Measurements from ENCODE around the gene CBFA2T2.
"Not testable (repeated sequence)": the region's sequence is repeated elsewhere in the genome, so short reads cannot be mapped to it uniquely, and the experiment has no call there.

CBFA2T2 gene

DNA sequence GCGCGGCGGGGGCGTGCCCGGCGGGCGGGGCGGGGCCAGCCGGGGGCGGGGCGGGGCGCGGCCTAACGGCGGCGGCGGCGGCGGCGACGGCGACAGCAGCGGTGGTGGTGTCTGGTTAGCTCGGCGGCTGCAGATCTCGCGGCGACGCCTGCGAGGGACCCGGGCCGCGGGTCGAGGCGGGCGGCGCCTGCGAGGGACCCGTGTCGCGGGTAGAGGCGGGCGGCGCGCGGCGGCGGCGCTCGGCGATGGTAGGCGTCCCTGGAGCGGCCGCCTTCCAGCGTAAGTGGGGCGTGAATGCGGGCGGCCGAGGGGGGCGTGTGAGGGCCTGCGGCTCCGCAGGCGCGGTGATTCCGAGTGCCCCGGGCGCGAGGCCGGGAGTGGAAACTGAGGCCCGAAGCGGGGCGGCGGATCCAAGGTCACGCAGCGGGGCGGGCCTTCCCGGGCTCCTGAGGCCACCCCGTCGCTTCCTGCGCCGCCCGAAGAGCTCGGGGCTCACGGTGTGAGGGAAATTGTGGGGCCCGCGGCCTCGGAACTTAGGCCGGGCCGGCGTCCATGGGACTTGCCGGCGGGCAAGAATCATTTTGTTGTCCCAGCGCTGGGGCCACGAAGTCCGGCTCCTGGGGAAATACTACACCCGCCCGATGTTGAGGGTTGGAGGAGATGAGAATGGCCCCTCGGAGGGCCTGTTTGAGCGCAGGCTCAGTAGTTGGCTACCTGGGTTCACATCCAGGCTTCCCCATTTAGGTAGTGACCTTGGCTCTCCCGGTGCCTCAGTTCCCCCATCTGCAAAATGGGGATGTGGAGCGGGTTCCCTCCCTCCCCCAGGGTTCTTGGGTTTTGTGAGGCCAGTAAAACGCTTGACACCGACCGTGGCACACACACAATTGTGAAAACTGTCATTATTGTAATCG is at the start of gene CBFA2T2:
CBFA2T2 (plus strand) TSS at position 74 of the 911 bp plus-strand sequence; CDS start at position 246, 172 bp downstream.
- DNase-seq (ENCODE audit: extremely low read depth in 1 of 2, low read depth in 1 of 2), result peak in 1 of 2 donors; percentile 42

DNA sequence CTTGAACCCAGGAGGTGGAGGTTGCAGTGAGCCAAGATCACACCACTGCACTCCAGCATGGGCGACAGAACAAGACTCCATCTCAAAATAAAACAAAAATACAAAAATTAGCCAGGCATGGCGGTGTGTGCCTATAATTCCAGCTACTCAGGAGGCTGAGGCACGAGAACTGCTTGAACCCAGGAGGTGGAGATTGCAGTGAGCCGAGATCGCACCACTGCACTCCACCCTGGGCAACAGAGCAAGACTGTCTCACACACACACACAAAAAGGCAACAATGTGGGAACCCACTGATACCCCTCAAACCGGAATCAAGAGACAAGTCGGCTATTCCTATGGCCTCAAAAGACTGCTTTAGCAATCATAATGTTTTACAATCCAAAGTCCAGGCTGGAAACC is 49.3 kb upstream of the CBFA2T2 start:
- not testable (repeated sequence) for DNase-seq (ENCODE audit: extremely low read depth in 1 of 2, low read depth in 1 of 2)

DNA sequence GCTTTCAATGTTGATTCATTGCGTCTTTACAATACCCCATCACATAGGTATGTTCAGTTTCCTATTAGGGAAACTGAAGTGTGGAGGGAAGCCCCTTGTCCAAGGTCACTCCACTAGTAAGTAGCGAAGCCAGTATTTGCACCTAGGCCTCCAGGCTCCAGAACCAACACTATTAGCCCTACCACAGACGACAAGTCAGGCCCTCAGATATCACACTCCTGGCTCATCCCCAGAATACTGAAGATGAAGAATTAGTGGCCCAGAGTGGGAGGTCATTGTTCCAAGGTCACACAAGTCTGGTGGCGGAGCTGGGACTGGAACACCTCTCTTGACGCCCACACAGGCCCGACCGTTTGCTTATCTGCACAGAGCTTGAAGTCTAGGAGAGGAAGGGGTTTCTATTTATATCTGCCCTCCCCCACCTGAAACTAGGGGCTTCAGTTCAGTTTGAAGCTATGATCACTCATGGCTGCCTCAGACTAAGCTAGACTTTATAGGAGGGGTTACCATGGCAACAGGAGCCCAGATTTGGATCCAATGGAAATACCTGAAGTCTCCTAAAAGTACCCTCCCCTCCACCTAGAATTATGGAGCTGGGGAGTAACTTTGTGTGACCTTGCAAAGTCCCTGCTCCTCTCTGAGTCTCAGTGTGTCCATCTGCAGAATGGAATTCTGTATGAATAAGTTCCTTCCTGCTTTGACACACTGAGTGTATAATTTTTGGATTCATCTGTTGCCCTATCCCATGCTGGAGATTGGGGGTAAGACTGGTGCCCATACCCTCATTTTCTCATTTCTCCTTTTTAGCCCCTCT is 48.5 kb upstream of the CBFA2T2 start:
- DNase-seq (ENCODE audit: extremely low read depth in 1 of 2, low read depth in 1 of 2), result no peak

DNA sequence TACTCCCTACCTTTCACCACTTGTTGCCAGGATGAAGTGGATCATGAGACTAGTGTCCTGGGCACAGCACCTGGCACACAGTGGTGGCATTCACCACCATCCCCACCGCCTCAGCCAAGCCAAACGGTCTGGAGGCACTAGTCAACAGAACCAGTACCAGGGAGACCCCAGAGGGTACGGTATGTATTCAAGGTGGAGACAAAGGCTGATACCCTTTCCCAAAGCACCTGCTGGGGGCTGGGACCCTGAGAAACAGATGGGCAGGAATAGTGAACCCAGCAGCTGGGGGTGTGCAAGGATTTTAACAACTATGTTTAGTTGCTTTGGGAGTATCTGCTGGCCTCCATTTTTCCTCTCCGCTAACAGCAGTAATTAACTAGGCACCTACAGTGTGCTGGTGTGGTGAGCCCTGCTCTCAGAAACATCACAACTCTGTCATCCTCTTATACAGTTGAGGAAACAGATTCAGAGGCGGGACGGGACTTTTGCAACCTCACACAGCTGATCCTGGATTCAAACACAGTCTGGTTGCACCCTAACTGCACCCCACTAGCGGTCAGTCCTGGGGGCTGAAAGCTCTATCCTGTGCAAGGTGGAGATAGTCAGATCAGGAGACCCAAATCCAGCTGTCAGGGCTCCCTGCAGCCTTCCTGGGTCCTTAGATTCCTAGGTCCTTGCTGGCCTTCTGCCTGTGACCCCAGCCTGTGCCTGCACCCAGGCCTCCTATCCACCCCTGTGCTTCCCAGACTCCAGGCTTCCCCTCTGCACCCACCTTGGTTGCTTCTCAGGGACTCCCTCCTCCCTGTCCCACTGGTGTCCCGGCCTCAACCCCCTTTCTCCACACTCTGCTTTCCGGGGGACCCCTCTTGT is 47.5 kb upstream of the CBFA2T2 start:
- no peak for DNase-seq (ENCODE audit: extremely low read depth in 1 of 2, low read depth in 1 of 2)

DNA sequence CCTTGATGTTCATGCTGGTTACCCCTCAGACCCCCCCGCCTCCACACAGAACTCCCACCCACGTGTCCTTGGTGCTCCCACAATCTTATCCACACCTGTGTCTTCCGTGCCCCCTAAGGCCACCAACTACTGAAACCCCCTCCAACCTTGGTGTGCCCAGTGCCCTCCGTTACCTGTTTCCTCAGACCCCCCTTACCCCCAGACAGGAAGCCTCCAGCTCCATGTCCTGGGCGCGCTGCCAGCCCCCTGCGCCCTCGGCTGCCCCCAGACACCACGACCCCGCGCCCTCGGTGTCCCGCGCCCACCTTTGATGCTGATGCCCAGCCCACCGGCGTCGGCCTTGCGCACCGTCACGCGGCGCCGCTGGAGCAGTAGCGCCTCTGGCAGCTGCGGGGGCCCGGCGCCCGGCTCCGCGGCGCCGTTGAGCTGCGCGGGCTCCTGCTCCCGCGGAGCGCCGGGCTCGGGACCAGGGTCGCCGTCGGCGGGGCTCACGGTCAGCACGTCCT is 46.8 kb upstream of the CBFA2T2 start:
- peak in 1 of 2 donors; percentile 11 for DNase-seq (ENCODE audit: extremely low read depth in 1 of 2, low read depth in 1 of 2)

DNA sequence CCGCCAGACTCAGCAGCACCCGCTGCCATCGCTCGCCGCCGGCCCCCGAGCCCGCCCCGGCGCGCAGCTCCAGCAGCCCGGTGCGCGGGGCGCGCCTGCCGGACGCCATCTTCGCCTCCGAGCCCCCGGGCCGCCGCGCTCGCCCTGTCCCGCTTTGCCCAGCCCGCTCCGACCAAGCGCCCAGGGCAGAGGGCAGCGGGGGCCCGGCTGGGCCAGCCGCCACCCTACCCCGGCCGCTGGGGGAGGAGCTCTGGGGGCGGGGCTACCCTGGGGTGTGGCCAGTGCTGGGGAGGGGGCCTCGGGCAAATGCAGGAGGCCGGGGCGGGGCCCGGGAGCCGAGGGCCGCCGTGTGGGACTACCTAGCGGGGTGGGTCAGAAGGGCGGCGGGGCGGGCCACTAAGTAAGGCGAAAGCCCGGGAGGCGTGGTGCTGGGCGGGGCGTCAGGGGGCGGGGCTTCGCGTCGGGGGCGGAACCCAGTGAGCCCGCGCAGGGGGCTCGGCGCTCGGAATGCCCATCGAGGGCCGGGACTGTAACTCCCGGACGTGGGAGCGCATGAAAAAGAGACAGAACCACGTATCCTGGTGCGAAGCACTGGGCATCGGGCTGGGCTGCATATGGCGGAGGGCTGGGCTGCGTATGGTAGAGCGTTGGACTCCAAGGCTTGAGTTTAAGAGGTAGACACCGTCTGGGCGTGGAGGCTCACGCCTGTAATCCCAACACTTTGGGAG is 46.2 kb upstream of the CBFA2T2 start, which contains the start of gene SNTA1:
SNTA1 (minus strand) TSS at position 252 of the 728 bp plus-strand sequence; CDS start at position 109, 143 bp downstream.
- peak; percentile 67 to 87 for DNase-seq (ENCODE audit: extremely low read depth in 1 of 2, low read depth in 1 of 2)

DNA sequence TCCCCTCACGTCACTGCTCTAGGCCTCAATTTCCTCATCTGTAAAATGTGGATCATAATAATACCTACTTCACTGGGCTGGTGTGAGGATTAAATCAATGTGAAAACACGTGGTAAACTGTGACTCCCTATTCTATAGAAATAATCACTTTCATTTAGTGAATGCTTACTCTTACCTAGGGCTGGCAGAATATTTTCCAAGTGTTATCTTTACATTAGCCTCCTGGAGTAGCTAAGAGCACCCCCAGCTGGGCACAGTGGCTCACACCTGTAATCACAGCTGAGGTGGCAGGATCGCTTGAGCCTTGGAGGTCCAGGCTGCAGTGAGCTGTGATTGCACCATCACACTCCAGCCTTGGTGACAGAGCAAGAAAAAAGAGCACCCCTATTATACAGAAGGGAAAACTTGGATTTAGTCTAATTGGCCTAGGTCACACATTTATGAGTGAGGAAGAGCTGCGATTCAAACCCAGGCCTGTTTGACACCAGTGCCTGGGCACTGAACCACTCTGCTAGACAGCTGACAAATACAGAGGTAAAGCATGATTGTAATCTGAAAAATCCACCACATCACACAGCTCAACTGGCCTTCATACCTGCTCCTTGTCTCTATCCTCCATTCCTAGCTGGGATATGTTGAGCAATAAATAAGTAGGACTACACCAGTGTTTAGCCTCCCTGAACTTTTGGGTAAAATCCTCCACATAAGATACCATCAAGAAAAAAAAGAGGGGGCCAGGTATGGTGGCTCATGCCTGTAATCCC is 44.9 kb upstream of the CBFA2T2 start:
- DNase-seq (ENCODE audit: extremely low read depth in 1 of 2, low read depth in 1 of 2), result no peak

DNA sequence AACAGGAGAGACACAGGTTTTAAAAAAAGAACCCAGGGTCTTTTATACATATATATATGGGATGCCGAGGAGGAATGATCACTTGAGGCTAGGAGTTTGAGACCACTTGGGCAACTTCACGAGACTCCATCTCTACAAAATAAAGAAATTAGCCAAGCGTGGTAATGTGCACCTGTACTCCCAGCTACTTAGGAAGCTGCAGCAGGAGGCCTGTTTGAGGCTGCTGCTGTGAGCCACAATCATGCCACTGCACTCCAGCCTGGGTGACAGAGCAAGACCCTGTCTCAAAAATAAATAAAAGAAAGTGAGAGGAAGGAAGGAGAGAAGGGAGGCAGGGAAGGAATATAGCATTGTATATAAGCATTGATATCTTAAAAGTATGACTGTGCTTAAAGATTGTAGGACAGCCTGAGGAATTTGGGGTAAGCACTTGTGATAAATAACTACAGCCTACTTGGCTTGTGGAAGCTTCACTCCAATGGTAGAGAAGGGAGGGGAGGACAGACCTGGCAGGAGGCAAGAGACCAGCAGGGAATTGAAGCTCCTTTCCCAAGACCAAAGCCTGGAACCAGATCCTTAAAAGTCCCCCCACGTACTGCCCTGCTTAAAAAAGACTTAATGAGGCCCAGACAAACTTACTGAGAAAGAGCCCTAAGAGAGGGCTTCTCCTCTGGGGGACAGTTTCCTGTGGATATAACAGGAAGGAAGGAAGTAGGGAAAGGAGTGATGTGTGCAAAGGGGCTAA is 43.8 kb upstream of the CBFA2T2 start:
- no peak for DNase-seq (ENCODE audit: extremely low read depth in 1 of 2, low read depth in 1 of 2)

DNA sequence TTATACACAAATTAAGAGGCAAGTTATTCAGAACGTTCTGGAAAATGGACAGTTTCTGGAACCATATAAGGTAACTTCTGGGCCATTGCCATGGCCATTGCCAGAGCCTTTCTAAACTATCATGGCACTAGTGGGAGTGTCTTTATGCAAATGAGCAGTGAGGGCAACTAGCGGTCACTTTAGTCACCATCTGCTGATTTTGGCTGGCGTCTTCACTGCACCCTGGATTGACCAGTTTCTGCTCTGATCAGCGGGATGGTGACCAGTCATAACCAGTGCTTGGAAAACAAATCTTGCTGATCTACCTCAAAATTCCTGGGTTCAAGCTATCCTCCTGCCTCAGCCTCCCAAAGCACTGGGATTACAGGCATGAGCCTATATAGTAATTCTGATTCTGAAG is 39.0 kb upstream of the CBFA2T2 start:
- no peak for DNase-seq (ENCODE audit: extremely low read depth in 1 of 2, low read depth in 1 of 2)

DNA sequence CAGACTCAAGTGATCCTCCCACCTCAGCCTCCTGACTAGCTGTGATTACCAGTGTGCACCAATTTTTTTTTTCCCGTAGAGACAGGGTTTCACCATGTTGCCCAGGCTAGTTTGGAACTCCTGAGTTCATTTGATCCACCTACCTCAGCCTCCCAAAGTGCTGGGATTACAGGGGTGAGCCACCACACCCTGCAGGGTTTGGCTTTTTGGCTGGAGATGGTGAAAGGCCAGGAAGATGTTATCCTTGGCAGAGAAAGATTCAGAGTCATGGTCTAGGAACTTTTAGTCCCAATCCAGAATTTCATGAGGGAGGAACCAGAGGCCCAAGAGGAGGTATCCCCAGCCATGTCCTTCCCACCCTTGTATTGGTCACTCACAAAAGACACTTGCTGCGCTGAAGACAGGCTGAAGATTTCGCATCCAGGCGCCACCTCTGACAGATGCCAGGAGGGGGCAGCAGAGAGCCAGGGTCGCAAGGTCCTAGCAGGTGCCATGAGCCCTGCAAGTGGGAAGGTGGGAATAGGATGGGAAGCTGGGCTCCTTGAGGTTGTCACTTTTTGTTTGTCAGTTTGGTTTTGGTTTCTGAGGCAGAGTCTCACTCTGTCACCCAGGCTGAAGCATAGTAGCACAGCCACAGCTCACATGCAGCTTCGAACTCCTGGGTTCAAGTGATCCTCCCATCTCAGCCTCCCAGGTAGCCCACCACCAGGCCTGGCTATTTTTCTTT is 32.8 kb upstream of the CBFA2T2 start:
- peak; percentile 40 to 56 for DNase-seq (ENCODE audit: extremely low read depth in 1 of 2, low read depth in 1 of 2)

DNA sequence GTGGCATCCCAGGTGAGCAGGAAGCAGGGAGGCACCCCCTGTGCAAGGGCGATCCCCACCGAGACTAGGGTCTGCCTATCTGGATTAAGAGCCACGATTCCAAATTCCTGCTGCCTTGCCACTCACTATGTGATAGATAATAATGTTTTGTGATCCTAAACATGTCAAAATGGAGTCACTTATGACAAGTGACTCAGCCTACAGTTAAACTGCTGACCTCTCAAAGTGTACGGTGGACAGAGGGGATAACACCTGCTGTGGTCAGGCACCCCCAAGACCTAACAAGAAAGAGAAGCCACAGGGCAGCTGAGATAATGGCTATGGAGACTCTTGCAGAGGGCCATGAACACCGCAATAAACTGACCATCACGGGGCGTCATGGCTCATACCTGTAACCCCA is 30.3 kb upstream of the CBFA2T2 start:
- DNase-seq (ENCODE audit: extremely low read depth in 1 of 2, low read depth in 1 of 2), result no peak

DNA sequence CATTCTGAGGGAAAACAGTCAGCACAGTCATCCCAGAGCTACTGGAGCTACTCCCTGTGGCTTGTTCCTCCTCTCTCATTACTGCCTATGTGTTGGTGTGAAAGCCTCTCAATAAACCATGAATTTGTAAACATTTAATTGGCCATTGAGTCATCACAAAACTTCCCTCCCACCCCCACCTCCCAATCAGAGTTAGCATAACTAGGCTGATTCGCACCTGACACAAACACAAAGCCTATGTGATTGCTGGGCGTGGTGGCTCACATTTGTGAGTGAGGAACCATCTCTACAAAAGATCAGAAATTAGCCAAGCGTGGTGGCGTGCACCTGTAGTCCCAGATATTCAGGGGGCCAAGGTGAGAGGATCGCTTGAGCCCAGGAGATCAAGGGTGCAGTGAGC is 29.2 kb upstream of the CBFA2T2 start:
- DNase-seq (ENCODE audit: extremely low read depth in 1 of 2, low read depth in 1 of 2), result no peak

DNA sequence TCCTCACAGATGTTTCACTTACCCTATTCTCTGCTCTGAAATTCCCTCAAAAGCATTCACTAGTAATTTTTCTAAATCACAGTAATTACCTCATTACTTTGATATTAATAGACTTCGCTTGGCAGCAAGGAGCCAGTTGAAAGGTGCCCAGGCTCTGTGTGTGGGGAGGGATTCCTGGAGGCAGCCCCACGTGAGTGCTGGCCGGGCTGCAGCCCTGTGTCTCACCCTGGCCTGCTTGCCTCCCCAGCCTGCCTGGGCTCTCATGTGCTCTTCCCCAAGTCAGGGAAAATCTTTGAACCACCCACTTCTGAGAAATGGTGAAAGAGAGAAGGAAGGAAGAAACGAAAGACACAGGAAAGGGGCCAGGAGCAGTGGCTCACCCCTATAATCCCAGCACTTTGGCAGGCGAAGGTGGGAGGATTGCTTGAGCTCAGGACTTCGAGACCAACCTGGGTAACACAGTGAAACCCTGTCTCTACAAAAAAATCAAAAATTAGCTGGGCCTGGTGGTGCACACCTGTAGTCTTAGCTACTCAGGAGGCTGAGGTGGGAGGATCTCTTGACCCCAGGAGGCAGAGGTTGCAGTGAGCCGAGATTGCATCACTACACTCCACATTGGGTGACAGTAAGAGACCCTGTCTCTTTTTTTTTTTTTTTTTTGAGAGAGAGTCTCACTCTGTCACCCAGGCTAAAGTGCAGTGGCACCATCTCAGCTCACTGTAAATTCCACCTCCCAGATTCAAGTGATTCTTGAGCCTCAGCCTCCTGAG is 26.4 kb upstream of the CBFA2T2 start:
- no peak for DNase-seq (ENCODE audit: extremely low read depth in 1 of 2, low read depth in 1 of 2)

DNA sequence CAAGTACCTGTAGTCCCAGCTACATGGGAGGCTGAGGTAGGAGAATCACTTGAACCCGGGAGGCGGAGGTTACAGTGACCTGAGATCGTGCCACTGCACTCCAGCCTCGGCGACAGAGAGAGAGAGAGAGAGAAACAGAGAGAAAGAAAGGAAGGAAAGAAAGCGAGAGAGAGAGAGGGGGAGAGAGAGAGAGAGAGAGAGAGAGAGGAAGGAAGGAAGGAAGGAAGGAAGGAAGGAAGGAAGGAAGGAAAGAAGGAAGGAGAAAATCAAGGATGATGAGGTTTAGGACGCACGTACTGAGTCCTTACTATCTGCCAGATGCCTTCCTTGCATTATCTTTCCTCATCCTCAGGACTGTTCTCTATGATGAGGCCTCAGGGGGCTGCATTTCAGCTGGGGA is 25.1 kb upstream of the CBFA2T2 start:
- not testable (repeated sequence) for DNase-seq (ENCODE audit: extremely low read depth in 1 of 2, low read depth in 1 of 2)

DNA sequence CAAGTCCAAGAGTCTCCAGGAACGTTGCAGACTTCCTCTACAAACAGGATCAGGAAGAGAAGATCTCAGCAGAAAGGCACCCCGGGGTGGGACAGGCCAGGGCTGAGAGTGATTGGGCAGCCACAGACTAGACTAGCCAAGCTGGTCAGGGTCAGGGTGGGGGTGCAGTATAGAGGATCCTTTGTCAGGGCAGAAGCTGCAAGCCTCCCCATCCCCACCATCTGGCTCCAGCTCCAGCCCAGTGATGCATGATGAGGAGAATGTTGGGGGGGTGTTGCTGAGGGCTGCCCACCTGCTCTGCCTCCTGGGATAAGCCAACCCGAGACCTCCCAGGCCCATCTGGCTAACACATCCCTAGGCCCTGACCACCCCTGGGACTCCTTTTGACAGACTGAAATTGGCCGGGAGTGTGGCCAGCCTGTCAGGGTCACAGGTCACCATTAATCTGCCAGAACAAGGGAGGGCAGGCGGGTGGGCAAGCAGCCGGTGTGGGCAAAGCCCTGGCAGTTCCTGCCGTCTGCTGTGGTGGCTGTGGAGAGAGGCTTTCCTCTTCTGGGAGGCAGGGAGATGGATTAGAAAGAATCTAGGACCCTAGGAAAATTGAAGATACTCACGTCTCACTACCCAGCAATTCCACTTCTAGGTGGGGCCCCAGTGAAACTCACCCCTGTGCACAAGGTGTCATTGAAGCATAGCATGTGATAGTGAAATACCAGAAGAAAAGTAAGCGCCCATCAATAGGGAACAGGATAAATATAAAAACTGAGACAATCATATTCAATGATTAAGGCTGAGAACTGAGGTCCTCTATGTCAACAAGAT is 24.2 kb upstream of the CBFA2T2 start:
- DNase-seq (ENCODE audit: extremely low read depth in 1 of 2, low read depth in 1 of 2), result no peak

DNA sequence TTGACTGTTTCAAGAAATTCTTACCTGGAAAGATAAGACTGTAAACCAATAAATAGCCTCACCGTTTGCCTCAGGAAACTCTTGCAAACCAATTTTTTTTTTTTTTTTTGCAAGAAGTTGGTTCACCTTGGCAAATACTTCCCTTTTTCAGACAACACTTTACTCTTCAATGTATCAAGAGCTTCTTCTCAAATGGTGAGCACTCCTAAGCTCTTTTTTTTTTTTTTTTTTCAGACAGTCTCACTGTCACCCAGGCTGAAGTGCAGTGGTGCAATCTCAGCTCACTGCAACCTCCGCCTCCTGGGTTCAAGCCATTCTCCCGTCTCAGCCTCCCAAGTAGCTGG is 23.6 kb upstream of the CBFA2T2 start:
- no peak for DNase-seq (ENCODE audit: extremely low read depth in 1 of 2, low read depth in 1 of 2)

Measured in stimulated activated CD8-positive, alpha-beta memory T cell treated with anti-CD3 and anti-CD28 coated beads, Interleukin-7, amount 100 ng/mL, for 48 hours (primary cell).